Natural killer cell treated with Interleukin-12 subunit alpha and Interleukin-12 subunit beta and Interleukin-15 and Interleukin-18, amount 100 ng/mL, for 72 hours (primary cell): ENCODE data around the gene SCAF8. TPM values are rescaled to one million over a fixed set of nuclear protein-coding genes. Genes with fewer than 3 reads are reported as not detected.
"Not testable (repeated sequence)": the region's sequence is repeated elsewhere in the genome, so short reads cannot be mapped to it uniquely, and the experiment has no call there.

Experiments used
- ATAC-seq, 2 donors: fragments of 150-1000 bp; cut with Tn5 transposase in 1 of 2; sonication (Bioruptor Pico), chemical (Tn5 transposase) in 1 of 2; 2 replicates each; pipeline ENCODE4 v1.10.0; 2021
- DNase-seq: peaks from one replicate; pipeline ENCODE4 v3.0.0; 2022; ENCODE audit warnings: low spot score
- H3K27ac Mint-ChIP-seq, 2 donors: 1 replicate in 1 of 2; 2 replicates in 1 of 2; pipeline ENCODE4 v1.8.0; 2022; ENCODE audit warnings: mixed read lengths in 2 of 2, mild to moderate bottlenecking in 1 of 2, moderate library complexity in 1 of 2
- H3K27me3 Mint-ChIP-seq, 2 donors: 1 replicate in 1 of 2; 2 replicates in 1 of 2; pipeline ENCODE4 v1.8.0; 2022; ENCODE audit warnings: mixed read lengths in 2 of 2
- H3K36me3 Mint-ChIP-seq: one replicate; pipeline ENCODE4 v1.8.0; 2022; ENCODE audit warnings: mixed read lengths
- H3K4me1 Mint-ChIP-seq, 2 donors: 1 replicate in 1 of 2; 2 replicates in 1 of 2; pipeline ENCODE4 v1.8.0; 2022; ENCODE audit warnings: low read depth in 2 of 2, mixed read lengths in 2 of 2, mild to moderate bottlenecking in 1 of 2
- H3K4me3 Mint-ChIP-seq: one replicate; pipeline ENCODE4 v1.8.0; 2022; ENCODE audit warnings: mixed read lengths
- H3K9me3 Mint-ChIP-seq: 2 replicates; pipeline ENCODE4 v1.8.0; 2022; ENCODE audit warnings: mixed read lengths
- total RNA-seq, 2 donors: library from RNA; stranded (reverse); gene quantifications; one replicate each; pipeline ENCODE4 v1.2.3, GENCODE V29; 2022

Gene SCAF8
- total RNA-seq, 2 donors from 2014 or later, result 39.3 to 43.4 TPM

- H3K27ac Mint-ChIP-seq, result peak overlapping the region in 1 of 2 donors; percentile 19
- not testable (repeated sequence) for ATAC-seq, H3K4me3 Mint-ChIP-seq, H3K36me3 Mint-ChIP-seq, DNase-seq, H3K9me3 Mint-ChIP-seq, H3K27me3 Mint-ChIP-seq
- peaks cover 34 to 42% of the 10 kb centered on the region in 2 donors for H3K4me1 Mint-ChIP-seq
Measured at GRCh38 chr6:154744029-154744745, 11.0 kb downstream of the SCAF8 start.

DNA sequence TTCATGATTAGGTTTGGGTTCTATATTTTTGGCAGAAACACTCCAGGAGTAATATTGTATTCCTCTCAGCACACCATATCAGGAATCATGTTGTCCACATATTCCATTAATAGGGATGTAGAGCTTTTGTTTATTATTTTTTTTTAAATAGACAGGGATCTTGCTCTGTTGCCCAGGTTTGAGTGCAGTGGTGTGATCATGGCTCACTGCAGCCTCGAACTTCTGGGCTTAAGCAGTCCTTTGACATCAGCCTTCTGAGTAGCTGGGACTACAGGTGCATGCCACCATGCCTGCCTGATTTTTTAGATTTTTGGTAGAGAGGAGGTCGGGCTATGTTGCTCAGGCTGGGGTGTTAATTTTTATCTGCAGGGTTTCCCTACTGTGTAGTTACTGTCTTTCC is 12.0 kb downstream of the SCAF8 start:
- Mint-ChIP-seq H3K27ac (peak overlapping the region; percentile 13 to 19), H3K27me3 (no peaks in the 10 kb centered on the region), H3K4me3 (no peak overlapping the region), H3K9me3 (no peaks in the 10 kb centered on the region), H3K36me3 (no peaks in the 10 kb centered on the region), H3K4me1 (peaks cover 41 to 46% of the 10 kb centered on the region in 2 donors)
- no peak for ATAC-seq
- no peak for DNase-seq

GRCh38 chr6:154749341-154749740 is 16.1 kb downstream of the SCAF8 start:
- peak overlapping the region; percentile 6 to 7 for H3K27ac Mint-ChIP-seq
- H3K4me3 Mint-ChIP-seq, result peak overlapping the region; percentile 5
- no peaks in the 10 kb centered on the region for H3K27me3 Mint-ChIP-seq
- ATAC-seq (no peak), DNase-seq (no peak)
- peaks cover 42 to 55% of the 10 kb centered on the region in 2 donors for H3K4me1 Mint-ChIP-seq
- H3K9me3 Mint-ChIP-seq, result no peaks in the 10 kb centered on the region
- H3K36me3 Mint-ChIP-seq, result no peaks in the 10 kb centered on the region

- peak overlapping the region; percentile 10 for H3K4me3 Mint-ChIP-seq
- no peaks in the 10 kb centered on the region for H3K36me3 Mint-ChIP-seq
Measured at GRCh38 chr6:154751011-154751800, 18.0 kb downstream of the SCAF8 start.

DNA sequence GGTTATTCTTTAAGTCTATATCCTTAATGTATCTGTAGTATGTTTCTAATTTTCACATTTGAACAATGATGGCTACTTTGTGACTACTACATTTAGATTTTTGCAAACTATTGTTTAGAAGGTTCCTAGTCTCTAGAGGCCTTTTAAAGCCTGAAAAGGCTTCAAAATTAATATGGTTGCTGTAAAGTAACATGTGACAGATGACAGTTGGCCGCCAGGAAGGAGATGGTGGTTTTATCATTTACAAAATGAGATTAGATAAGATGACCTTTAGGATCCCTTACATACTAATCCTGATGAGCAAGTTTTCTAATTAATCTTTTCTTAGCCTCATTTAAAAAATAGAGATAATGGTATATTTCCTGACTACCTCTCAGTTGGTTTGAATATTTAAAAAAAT is 18.8 kb downstream of the SCAF8 start:
- no peaks in the 10 kb centered on the region for H3K36me3 Mint-ChIP-seq
- no peaks in the 10 kb centered on the region for H3K9me3 Mint-ChIP-seq
- H3K4me3 Mint-ChIP-seq, result no peak overlapping the region
- peaks cover 46 to 47% of the 10 kb centered on the region in 2 donors for H3K4me1 Mint-ChIP-seq
- H3K27ac Mint-ChIP-seq, result peak overlapping the region; percentile 33 to 67
- no peaks in the 10 kb centered on the region for H3K27me3 Mint-ChIP-seq
- no peak for DNase-seq
- no peak for ATAC-seq

More at GRCh38 chr6:154751011-154751800, 18.0 kb downstream of the SCAF8 start:
- Mint-ChIP-seq H3K27me3 (no peaks in the 10 kb centered on the region), H3K9me3 (no peaks in the 10 kb centered on the region), H3K27ac (peak overlapping the region; percentile 33 to 67), H3K4me1 (peaks cover 46 to 51% of the 10 kb centered on the region in 2 donors)
- ATAC-seq (no peak), DNase-seq (no peak)

GRCh38 chr6:154754152-154754551 is 20.9 kb downstream of the SCAF8 start:
- ATAC-seq (no peak), DNase-seq (no peak)
- H3K27me3 Mint-ChIP-seq, result no peaks in the 10 kb centered on the region
- H3K27ac Mint-ChIP-seq, result peak overlapping the region; percentile 34 to 83
- H3K4me1 Mint-ChIP-seq, result peaks cover 54 to 64% of the 10 kb centered on the region in 2 donors
- H3K36me3 Mint-ChIP-seq, result no peaks in the 10 kb centered on the region
- H3K4me3 Mint-ChIP-seq, result no peak overlapping the region
- no peaks in the 10 kb centered on the region for H3K9me3 Mint-ChIP-seq

DNA sequence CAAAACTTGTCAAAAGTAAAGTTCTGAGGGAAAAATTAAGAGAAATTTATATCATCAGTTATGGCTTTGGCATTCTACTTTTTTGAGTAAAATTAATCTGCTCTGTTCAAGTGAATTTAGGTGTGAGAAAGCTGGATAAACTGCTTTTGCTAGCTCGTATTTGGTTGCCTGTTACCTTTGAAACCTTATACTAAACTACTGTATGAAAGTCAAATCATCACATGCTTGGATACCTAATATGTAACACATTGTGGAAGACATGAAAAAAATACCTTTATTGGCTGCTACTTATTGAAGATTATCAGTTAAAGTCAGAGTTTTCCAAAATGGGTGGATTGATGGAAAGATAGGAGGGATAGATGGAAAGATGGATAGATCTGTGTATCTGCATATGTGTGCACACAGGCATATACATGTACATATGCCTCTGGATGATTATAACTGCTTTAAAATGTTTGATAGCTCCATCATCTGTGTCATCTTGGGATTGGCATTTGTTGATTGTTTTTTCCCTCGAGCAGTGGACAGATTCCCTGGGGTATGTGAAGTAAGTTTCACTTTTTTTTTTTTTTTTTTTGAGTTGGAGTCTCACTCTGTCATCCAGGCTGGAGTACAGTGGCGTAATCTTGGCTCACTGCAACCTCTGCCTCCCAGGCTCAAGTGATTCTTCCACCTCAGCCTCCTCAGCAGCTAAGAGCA is 24.3 kb downstream of the SCAF8 start:
- no peak for DNase-seq
- Mint-ChIP-seq H3K27ac (peak overlapping the region in 1 of 2 donors; percentile 6), H3K4me1 (peaks cover 44 to 46% of the 10 kb centered on the region in 2 donors), H3K9me3 (no peaks in the 10 kb centered on the region), H3K36me3 (no peaks in the 10 kb centered on the region), H3K4me3 (no peak overlapping the region), H3K27me3 (no peaks in the 10 kb centered on the region)
- no peak for ATAC-seq

DNA sequence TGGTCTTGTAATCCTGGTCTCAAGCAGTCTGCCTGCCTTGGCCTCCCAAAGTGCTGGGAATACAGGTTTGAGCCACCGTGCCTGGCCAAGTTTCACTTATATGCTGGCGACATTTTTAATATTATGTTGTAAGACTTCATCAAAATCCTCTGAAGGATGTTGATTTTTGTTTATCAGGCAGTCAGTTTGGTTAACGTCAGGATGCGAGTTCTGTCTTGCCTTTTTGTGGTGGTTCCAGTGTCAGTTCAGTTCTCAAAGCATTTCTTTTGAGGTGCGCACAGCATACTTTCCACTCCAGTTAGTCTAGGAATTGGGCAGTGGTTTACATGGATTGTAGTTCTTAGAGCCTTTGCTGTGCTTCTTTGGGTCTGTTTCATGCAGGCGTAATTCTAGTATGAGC is 24.9 kb downstream of the SCAF8 start:
- no peak overlapping the region for H3K27ac Mint-ChIP-seq
- H3K27me3 Mint-ChIP-seq, result no peaks in the 10 kb centered on the region
- H3K4me3 Mint-ChIP-seq, result no peak overlapping the region
- H3K36me3 Mint-ChIP-seq, result peaks cover 3% of the 10 kb centered on the region
- peaks cover 48 to 50% of the 10 kb centered on the region in 2 donors for H3K4me1 Mint-ChIP-seq
- ATAC-seq (no peak), DNase-seq (no peak)
- H3K9me3 Mint-ChIP-seq, result no peaks in the 10 kb centered on the region

DNA sequence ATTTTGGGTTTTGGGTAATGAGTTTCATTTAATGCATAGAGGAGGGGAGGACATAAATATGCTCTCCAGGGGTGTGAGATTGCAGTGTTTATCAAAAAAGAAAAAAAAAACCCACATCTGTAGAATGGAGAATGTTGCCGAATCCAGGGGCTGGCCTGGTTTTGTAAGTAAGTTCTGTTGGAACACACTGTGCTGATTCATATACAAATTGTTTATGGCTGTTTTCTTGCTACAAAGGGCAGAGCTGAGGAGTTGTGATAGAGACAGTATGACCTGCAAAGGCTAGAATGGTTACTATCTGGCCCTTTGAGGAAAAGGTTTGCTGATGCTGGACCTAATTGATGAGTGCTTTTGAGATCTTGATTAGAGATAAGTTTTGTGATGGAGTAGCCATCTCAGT is 30.4 kb downstream of the SCAF8 start:
- peaks cover 56 to 57% of the 10 kb centered on the region in 2 donors for H3K4me1 Mint-ChIP-seq
- H3K27ac Mint-ChIP-seq, result peak overlapping the region in 1 of 2 donors; percentile 2
- no peaks in the 10 kb centered on the region for H3K27me3 Mint-ChIP-seq
- DNase-seq (no peak), ATAC-seq (no peak)
- no peak overlapping the region for H3K4me3 Mint-ChIP-seq
- H3K9me3 Mint-ChIP-seq, result no peaks in the 10 kb centered on the region
- H3K36me3 Mint-ChIP-seq, result peaks cover 5% of the 10 kb centered on the region

GRCh38 chr6:154765273-154765672 is 32.1 kb downstream of the SCAF8 start:
- H3K4me3 Mint-ChIP-seq, result no peak overlapping the region
- ATAC-seq (no peak), DNase-seq (no peak)
- H3K9me3 Mint-ChIP-seq, result no peaks in the 10 kb centered on the region
- no peaks in the 10 kb centered on the region for H3K27me3 Mint-ChIP-seq
- H3K36me3 Mint-ChIP-seq, result peaks cover 5% of the 10 kb centered on the region
- peaks cover 60 to 65% of the 10 kb centered on the region in 2 donors for H3K4me1 Mint-ChIP-seq
- H3K27ac Mint-ChIP-seq, result no peak overlapping the region

GRCh38 chr6:154766288-154766687 is 33.1 kb downstream of the SCAF8 start:
- Mint-ChIP-seq H3K36me3 (peaks cover 5% of the 10 kb centered on the region), H3K4me3 (no peak overlapping the region), H3K27me3 (no peaks in the 10 kb centered on the region), H3K4me1 (peaks cover 61 to 72% of the 10 kb centered on the region in 2 donors), H3K27ac (peak overlapping the region in 1 of 2 donors; percentile 56), H3K9me3 (no peaks in the 10 kb centered on the region)
- no peak for ATAC-seq
- DNase-seq, result no peak

GRCh38 chr6:154767003-154767723 is 33.9 kb downstream of the SCAF8 start:
- ATAC-seq (no peak), DNase-seq (no peak)
- H3K27me3 Mint-ChIP-seq, result no peaks in the 10 kb centered on the region
- no peaks in the 10 kb centered on the region for H3K9me3 Mint-ChIP-seq
- peaks cover 11% of the 10 kb centered on the region for H3K36me3 Mint-ChIP-seq
- peak overlapping the region in 1 of 2 donors; percentile 27 for H3K27ac Mint-ChIP-seq
- peaks cover 64 to 79% of the 10 kb centered on the region in 2 donors for H3K4me1 Mint-ChIP-seq
- H3K4me3 Mint-ChIP-seq, result no peak overlapping the region

DNA sequence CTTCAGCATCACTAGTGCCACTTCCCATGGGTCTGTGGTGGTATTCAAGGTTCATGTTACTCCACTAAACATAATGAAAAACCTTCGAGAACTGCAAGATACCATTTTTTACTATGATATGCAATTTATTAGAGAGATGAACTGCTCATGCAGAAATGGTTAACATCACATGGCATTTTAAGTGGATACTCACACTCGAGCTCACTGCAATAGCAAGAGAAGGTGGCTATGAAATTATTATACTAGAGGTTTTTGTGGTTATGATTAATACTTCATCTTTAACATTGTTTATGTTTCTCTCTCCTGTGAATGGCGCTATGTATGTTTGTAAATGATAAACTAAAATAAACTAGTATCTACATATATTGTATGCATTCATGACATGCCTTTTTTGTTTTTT is 35.1 kb downstream of the SCAF8 start:
- peak overlapping the region in 1 of 2 donors; percentile 27 for H3K27ac Mint-ChIP-seq
- H3K36me3 Mint-ChIP-seq, result peaks cover 6% of the 10 kb centered on the region
- H3K4me3 Mint-ChIP-seq, result no peak overlapping the region
- DNase-seq (no peak), ATAC-seq (no peak)
- H3K27me3 Mint-ChIP-seq, result no peaks in the 10 kb centered on the region
- H3K4me1 Mint-ChIP-seq, result peaks cover 61 to 79% of the 10 kb centered on the region in 2 donors
- no peaks in the 10 kb centered on the region for H3K9me3 Mint-ChIP-seq
